Neuronal stem cell (in vitro differentiated cells): ENCODE measurements around the gene CDK15.
A peak's percentile ranks its signal among the peaks of the same experiment; 100 is the strongest.

Source experiments
- DNase-seq: peaks from one replicate; pipeline ENCODE4 v3.0.0-alpha.2; 2013; ENCODE audit warnings: low spot score
- H2AFZ ChIP-seq: one replicate; pipeline ENCODE4 v1.6.1; 2013; ENCODE audit warnings: mild to moderate bottlenecking, low read length, inconsistent platforms
- H2AK5ac ChIP-seq: 2 replicates; pipeline ENCODE4 v1.6.1; 2013; ENCODE audit warnings: low read depth, mild to moderate bottlenecking, inconsistent platforms, low read length, moderate library complexity, mixed read lengths
- H2BK120ac ChIP-seq: 2 replicates; pipeline ENCODE4 v1.6.1; 2013; ENCODE audit warnings: low read depth, mild to moderate bottlenecking, inconsistent platforms, low read length, moderate library complexity, mixed read lengths
- H2BK12ac ChIP-seq: one replicate; pipeline ENCODE4 v1.6.1; 2013; ENCODE audit warnings: low read length, inconsistent platforms
- H2BK15ac ChIP-seq: 2 replicates; pipeline ENCODE4 v1.6.1; 2013; ENCODE audit warnings: mild to moderate bottlenecking, low read length, inconsistent platforms, mixed read lengths
- H2BK5ac ChIP-seq: one replicate; pipeline ENCODE4 v1.6.1; 2013; ENCODE audit warnings: inconsistent platforms, mild to moderate bottlenecking, low read length, moderate library complexity
- H3K14ac ChIP-seq: one replicate; pipeline ENCODE4 v1.6.1; 2013; ENCODE audit warnings: low read length, inconsistent platforms
- H3K18ac ChIP-seq: 2 replicates; pipeline ENCODE4 v1.6.1; 2013; ENCODE audit warnings: low read length, inconsistent platforms
- H3K23ac ChIP-seq: 2 replicates; pipeline ENCODE4 v1.6.1; 2013; ENCODE audit warnings: low read depth, mild to moderate bottlenecking, mixed read lengths, low read length, inconsistent platforms; ENCODE audit not compliant: poor library complexity
- H3K27ac ChIP-seq: replicated peaks from 3 replicates; pipeline ENCODE4 v1.5.1; 2013; ENCODE audit warnings: low read length, inconsistent platforms
- H3K27me3 ChIP-seq, 3 experiments: 2 replicates each; pipeline ENCODE4 v1.6.1; 2013; ENCODE audit warnings: low read length in 3 of 3, mild to moderate bottlenecking in 2 of 3, inconsistent platforms in 1 of 3, low read depth in 1 of 3, mixed read lengths in 1 of 3, moderate library complexity in 1 of 3; ENCODE audit not compliant: control insufficient read depth in 3 of 3, insufficient read depth in 3 of 3
- H3K36me3 ChIP-seq, 2 donors: replicated peaks in 1 of 2; 2 replicates each; pipeline ENCODE4 v1.6.1; 2013; ENCODE audit warnings: low read length in 2 of 2; ENCODE audit not compliant: control insufficient read depth in 2 of 2, insufficient read depth in 2 of 2
- H3K4ac ChIP-seq: 2 replicates; pipeline ENCODE4 v1.6.1; 2013; ENCODE audit warnings: inconsistent platforms, mild to moderate bottlenecking, low read length, moderate library complexity
- H3K4me1 ChIP-seq, 2 donors: 1 replicate in 1 of 2; 2 replicates in 1 of 2; pipeline ENCODE4 v1.6.1; 2013; ENCODE audit warnings: low read length in 2 of 2, low read depth in 1 of 2; ENCODE audit not compliant: control insufficient read depth in 2 of 2, insufficient read depth in 1 of 2
- H3K4me2 ChIP-seq: one replicate; pipeline ENCODE4 v1.6.1; 2013; ENCODE audit warnings: mild to moderate bottlenecking, low read length, inconsistent platforms; ENCODE audit not compliant: insufficient read depth, poor library complexity, severe bottlenecking
- H3K4me3 ChIP-seq, 2 donors: 2 replicates each; pipeline ENCODE4 v1.5.1; 2013; ENCODE audit warnings: low read length in 2 of 2, mild to moderate bottlenecking in 2 of 2, inconsistent platforms in 1 of 2, moderate library complexity in 1 of 2
- H3K79me1 ChIP-seq: one replicate; pipeline ENCODE4 v1.6.1; 2013; ENCODE audit warnings: low read depth, mild to moderate bottlenecking, inconsistent platforms, low read length, moderate library complexity
- H3K9ac ChIP-seq: one replicate; pipeline ENCODE4 v1.6.1; 2013; ENCODE audit warnings: mild to moderate bottlenecking, low read depth, low read length, inconsistent platforms; ENCODE audit not compliant: poor library complexity
- H3K9me3 ChIP-seq, 2 donors: replicated peaks in 1 of 2; 2 replicates each; pipeline versions ENCODE3 to v1.6.1; 2013; ENCODE audit warnings: low read length in 2 of 2, mild to moderate bottlenecking in 2 of 2, inconsistent platforms in 1 of 2, low read depth in 1 of 2, mixed read lengths in 1 of 2, moderate library complexity in 1 of 2; ENCODE audit not compliant: control insufficient read depth in 2 of 2, insufficient read depth in 1 of 2
- H4K8ac ChIP-seq: one replicate; pipeline ENCODE4 v1.6.1; 2013; ENCODE audit warnings: low read depth, mild to moderate bottlenecking, inconsistent platforms, low read length, moderate library complexity
- H4K91ac ChIP-seq: one replicate; pipeline ENCODE4 v1.6.1; 2013; ENCODE audit warnings: low read length, low read depth, mild to moderate bottlenecking, inconsistent platforms; ENCODE audit not compliant: poor library complexity
- WGBS, 2 donors: extraction: QIAGEN DNeasy Blood & Tissue Kit; methylation state at CpG; one replicate each; pipeline ENCODE4 v1.1.7; 2013; ENCODE audit warnings: missing lambda C conversion rate in 2 of 2, mixed read lengths in 1 of 2; ENCODE audit not compliant: insufficient read length in 2 of 2, insufficient replicate concordance in 1 of 2; ENCODE audit errors: extremely low coverage in 2 of 2; 5-methylcytosine and 5-hydroxymethylcytosine counted together

CDK15 gene

DNA sequence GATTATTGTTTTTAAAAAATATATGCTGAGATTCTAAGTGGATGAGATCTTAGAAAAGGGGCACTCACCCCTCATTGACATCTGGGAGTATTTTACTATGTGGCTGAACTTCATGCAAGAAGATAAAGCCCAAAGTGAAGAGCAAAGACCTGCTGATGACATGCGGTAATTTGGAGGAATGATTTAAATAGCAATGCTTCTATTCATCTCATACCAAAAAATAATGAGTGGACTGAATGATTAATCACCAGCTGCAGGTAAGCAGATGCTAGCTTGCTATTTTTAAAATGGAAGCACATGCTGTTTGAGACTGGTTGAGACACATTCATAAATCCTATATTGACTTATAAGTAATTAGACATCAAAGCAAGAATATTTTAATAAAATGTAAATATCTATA is 12.7 kb upstream of the CDK15 start:
- no peak overlapping the region for H3K4ac ChIP-seq
- DNase-seq, result no peak
- H2BK12ac ChIP-seq, result no peak overlapping the region
- no peak overlapping the region for H4K8ac ChIP-seq
- no peak overlapping the region for H3K18ac ChIP-seq
- H4K91ac ChIP-seq, result no peak overlapping the region
- no peak overlapping the region for H2BK120ac ChIP-seq
- no peak overlapping the region for H3K4me2 ChIP-seq
- no peak overlapping the region for H3K9ac ChIP-seq
- H3K27me3 ChIP-seq, result peaks cover 0 to 18% (median 0%) of the 10 kb centered on the region in 3 experiments
- H3K4me3 ChIP-seq, result no peak overlapping the region
- H3K79me1 ChIP-seq, result no peaks in the 10 kb centered on the region
- no peak overlapping the region for H3K14ac ChIP-seq
- H3K27ac ChIP-seq, result no peak overlapping the region
- H2AK5ac ChIP-seq, result no peak overlapping the region
- H3K4me1 ChIP-seq, result no peaks in the 10 kb centered on the region
- H2BK5ac ChIP-seq, result no peak overlapping the region
- no peak overlapping the region for H2BK15ac ChIP-seq
- H3K23ac ChIP-seq, result no peak overlapping the region
- no CpG with 5 or more reads among the region's 1 CpG for WGBS, 2 donors
- H3K36me3 ChIP-seq, result no peaks in the 10 kb centered on the region
- no peaks in the 10 kb centered on the region for H3K9me3 ChIP-seq
- H2AFZ ChIP-seq, result no peak overlapping the region

DNA sequence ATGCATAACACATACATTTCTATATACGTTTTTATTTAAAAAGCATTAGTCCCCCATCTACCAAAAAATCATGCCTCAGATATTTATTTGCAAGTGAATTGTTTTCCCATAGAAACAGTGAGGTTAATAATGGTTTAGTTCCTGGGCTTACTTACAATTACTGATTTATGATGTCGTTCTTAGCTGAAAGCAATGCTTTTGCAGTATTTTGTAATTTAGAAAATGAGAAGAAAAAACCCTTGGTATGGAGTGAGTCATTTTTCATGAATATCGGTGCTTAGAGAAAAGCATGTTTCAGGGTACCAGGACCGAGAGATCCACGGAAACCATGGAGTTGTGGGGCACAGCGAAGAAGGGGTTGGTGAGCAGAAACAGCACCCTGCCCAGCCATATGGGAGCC is 12.0 kb upstream of the CDK15 start:
- H3K18ac ChIP-seq, result no peak overlapping the region
- H2BK12ac ChIP-seq, result no peak overlapping the region
- H2BK5ac ChIP-seq, result no peak overlapping the region
- WGBS, 2 donors, result no CpG with 5 or more reads among the region's 6 CpGs
- H2BK120ac ChIP-seq, result no peak overlapping the region
- H3K9me3 ChIP-seq, result no peaks in the 10 kb centered on the region
- H3K4me2 ChIP-seq, result no peak overlapping the region
- no peaks in the 10 kb centered on the region for H3K4me1 ChIP-seq
- H3K27ac ChIP-seq, result no peak overlapping the region
- no peak overlapping the region for H2AK5ac ChIP-seq
- no peak overlapping the region for H2BK15ac ChIP-seq
- no peak overlapping the region for H3K4me3 ChIP-seq
- no peak overlapping the region for H3K4ac ChIP-seq
- H3K27me3 ChIP-seq, result peaks cover 0 to 12% (median 0%) of the 10 kb centered on the region in 3 experiments
- H3K14ac ChIP-seq, result no peak overlapping the region
- H3K9ac ChIP-seq, result no peak overlapping the region
- H4K91ac ChIP-seq, result no peak overlapping the region
- no peak overlapping the region for H3K23ac ChIP-seq
- no peaks in the 10 kb centered on the region for H3K36me3 ChIP-seq
- no peak overlapping the region for H2AFZ ChIP-seq
- H4K8ac ChIP-seq, result no peak overlapping the region
- H3K79me1 ChIP-seq, result no peaks in the 10 kb centered on the region
- DNase-seq, result no peak

DNA sequence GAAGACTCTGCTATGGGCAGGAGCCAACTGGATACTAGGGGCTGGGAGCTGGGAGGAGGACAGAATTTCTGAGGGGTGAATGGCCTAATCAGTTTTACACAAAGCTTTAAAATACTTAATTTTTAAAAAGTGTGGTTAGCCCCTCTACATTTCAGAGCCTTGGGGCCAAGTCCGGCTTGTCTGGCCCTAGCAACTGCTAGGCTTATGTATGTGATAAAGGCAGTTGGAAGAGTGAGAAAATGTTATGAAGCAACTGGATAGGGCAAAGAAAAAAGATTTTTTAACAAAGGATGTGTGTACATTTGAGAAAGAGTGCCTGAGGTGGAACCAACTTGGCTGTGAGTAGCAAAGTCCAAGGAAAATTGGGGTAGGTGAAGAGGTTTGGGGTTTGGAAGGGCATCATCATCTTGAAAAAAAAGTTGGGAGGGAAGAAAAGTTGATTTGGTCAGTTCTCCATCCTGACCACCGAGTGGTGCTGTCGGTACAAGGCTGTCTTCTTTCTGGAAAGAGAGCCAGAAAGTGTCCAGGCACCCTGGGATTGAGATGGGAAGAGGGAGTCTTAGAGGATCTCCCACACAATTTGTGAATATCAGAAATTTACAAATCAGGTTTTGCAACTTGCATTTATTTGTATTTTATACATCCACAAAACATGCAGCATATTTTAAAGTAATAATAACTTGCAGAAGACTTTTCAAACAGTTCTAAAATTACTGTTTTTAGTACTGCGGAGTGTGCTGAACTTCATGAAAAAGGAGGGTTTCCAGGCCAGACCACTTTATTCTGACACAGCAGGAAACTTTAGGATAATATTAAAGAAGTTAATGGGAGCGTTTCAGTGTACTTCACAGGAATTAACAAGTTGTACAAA is 10.5 kb upstream of the CDK15 start:
- Histone ChIP-seq H2AK5ac (no peak overlapping the region), H2AFZ (no peak overlapping the region), H3K4ac (no peak overlapping the region), H3K14ac (no peak overlapping the region), H3K27ac (no peak overlapping the region), H4K91ac (no peak overlapping the region), H2BK120ac (no peak overlapping the region), H3K23ac (no peak overlapping the region), H2BK5ac (no peak overlapping the region), H3K18ac (no peak overlapping the region), H3K4me3 (no peak overlapping the region), H3K27me3 (peaks cover 0 to 3% (median 0%) of the 10 kb centered on the region in 3 experiments), H3K79me1 (no peaks in the 10 kb centered on the region), H4K8ac (no peak overlapping the region), H3K36me3 (no peaks in the 10 kb centered on the region), H3K9ac (no peak overlapping the region), H3K9me3 (no peaks in the 10 kb centered on the region), H2BK12ac (no peak overlapping the region), H3K4me1 (no peaks in the 10 kb centered on the region), H3K4me2 (no peak overlapping the region), H2BK15ac (no peak overlapping the region)
- DNase-seq, result peak; percentile 41
- WGBS, 2 donors, result no CpG with 5 or more reads among the region's 5 CpGs

DNA sequence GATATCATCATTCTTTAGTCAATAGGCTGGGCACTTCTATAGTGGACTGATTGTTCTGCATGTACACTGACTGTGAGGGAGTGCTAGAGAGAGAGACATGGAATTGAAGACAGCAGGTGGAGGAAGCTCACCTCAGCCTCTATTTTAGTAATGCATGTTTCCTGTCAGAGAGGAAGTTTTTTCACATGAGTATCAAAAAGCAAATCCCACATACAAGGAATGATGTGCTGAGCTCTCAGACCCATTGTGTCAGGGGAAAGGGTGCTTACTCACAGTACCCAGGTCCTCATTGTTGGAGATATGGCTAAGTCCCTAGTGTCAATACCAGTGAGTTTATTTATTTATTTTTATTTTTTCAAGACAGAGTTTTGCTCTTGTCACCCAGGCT is 9.9 kb upstream of the CDK15 start:
- no peak overlapping the region for H3K18ac ChIP-seq
- H3K4me3 ChIP-seq, result no peak overlapping the region
- H2BK12ac ChIP-seq, result no peak overlapping the region
- no peak overlapping the region for H3K4ac ChIP-seq
- no peaks in the 10 kb centered on the region for H3K4me1 ChIP-seq
- no peak overlapping the region for H2BK5ac ChIP-seq
- no peak overlapping the region for H4K91ac ChIP-seq
- no peak overlapping the region for H3K9ac ChIP-seq
- H2AK5ac ChIP-seq, result no peak overlapping the region
- H2BK120ac ChIP-seq, result no peak overlapping the region
- no peak overlapping the region for H3K14ac ChIP-seq
- H3K23ac ChIP-seq, result no peak overlapping the region
- H4K8ac ChIP-seq, result no peak overlapping the region
- no peak overlapping the region for H3K27ac ChIP-seq
- H3K79me1 ChIP-seq, result no peaks in the 10 kb centered on the region
- no peak overlapping the region for H2AFZ ChIP-seq
- H3K4me2 ChIP-seq, result no peak overlapping the region
- no peaks in the 10 kb centered on the region for H3K36me3 ChIP-seq
- H3K9me3 ChIP-seq, result no peaks in the 10 kb centered on the region
- no peak for DNase-seq
- H2BK15ac ChIP-seq, result no peak overlapping the region
- peaks cover 0 to 4% (median 0%) of the 10 kb centered on the region in 3 experiments for H3K27me3 ChIP-seq
